ENCODE measurements around the gene MIPEP. TPM values are rescaled to one million over a fixed set of nuclear protein-coding genes. Genes with fewer than 3 reads are reported as not detected.

MIPEP gene
- total RNA-seq, 4 donors from 2014 or later, result 5.2 to 20.1 (median 17.8) TPM

- intact Hi-C loops (cut with DNase I; ENCODE audit: low total_unique reads) (no loop called here), in situ Hi-C loops (cut with MboI; ENCODE audit: low pct_ligation_motif_present in 1 of 4, low pct_unique_long_range_greater_than_20kb in 1 of 4, low sequenced_read_pairs in 3 of 4) (no loop called here)
- no peak overlapping the region for H3K4me3 ChIP-seq
- no peak for DNase-seq
- 75% methylated on average over 8 of the region's 8 CpGs; no CpG with 5 or more reads in 1 of the 2 donors for WGBS, 2 donors (ENCODE audit: low coverage in 1 of 2)
- TF ChIP-seq POLR2AphosphoS5 (IDR thresholded peaks at IDR 0.05), result no peak
- TF ChIP-seq CTCF (IDR thresholded peaks at IDR 0.05), result no peak
- no peak for TF ChIP-seq POLR2A (IDR thresholded peaks at IDR 0.05)
- no peak for TF ChIP-seq EP300 (IDR thresholded peaks at IDR 0.05; ENCODE audit: low read depth)
- no peaks in the 10 kb centered on the region for H3K27me3 ChIP-seq
- H3K36me3 ChIP-seq, result no peaks in the 10 kb centered on the region
- H3K9me3 ChIP-seq, result no peaks in the 10 kb centered on the region
- no peak overlapping the region for H3K27ac ChIP-seq
- peaks cover 0 to 5% (median 0%) of the 10 kb centered on the region in 4 donors for H3K4me1 ChIP-seq
Observed at GRCh38 chr13:23848646-23849141, 40.5 kb downstream of the MIPEP start.

- WGBS, 2 donors (ENCODE audit: low coverage in 1 of 2), result 66 to 67% methylated on average over 2 of the region's 2 CpGs
- DNase-seq, result no peak
- no peak overlapping the region for H3K4me3 ChIP-seq
- peaks cover 0 to 5% (median 0%) of the 10 kb centered on the region in 4 donors for H3K4me1 ChIP-seq
- intact Hi-C loops (cut with DNase I; ENCODE audit: low total_unique reads) (no loop called here), in situ Hi-C loops (cut with MboI; ENCODE audit: low pct_ligation_motif_present in 1 of 4, low pct_unique_long_range_greater_than_20kb in 1 of 4, low sequenced_read_pairs in 3 of 4) (no loop called here)
- no peaks in the 10 kb centered on the region for H3K36me3 ChIP-seq
- no peak for TF ChIP-seq POLR2AphosphoS5 (IDR thresholded peaks at IDR 0.05)
- TF ChIP-seq CTCF (IDR thresholded peaks at IDR 0.05), result no peak
- no peak for TF ChIP-seq POLR2A (IDR thresholded peaks at IDR 0.05)
- no peak for TF ChIP-seq EP300 (IDR thresholded peaks at IDR 0.05; ENCODE audit: low read depth)
- no peak overlapping the region for H3K27ac ChIP-seq
- no peaks in the 10 kb centered on the region for H3K9me3 ChIP-seq
- no peaks in the 10 kb centered on the region for H3K27me3 ChIP-seq
Observed at GRCh38 chr13:23848019-23848418, 41.2 kb downstream of the MIPEP start.

- no peak for DNase-seq
- Histone ChIP-seq H3K27ac (no peak overlapping the region), H3K27me3 (no peaks in the 10 kb centered on the region), H3K4me3 (no peak overlapping the region), H3K36me3 (no peaks in the 10 kb centered on the region), H3K4me1 (peaks cover 0 to 5% (median 0%) of the 10 kb centered on the region in 4 donors), H3K9me3 (no peaks in the 10 kb centered on the region)
- 68 to 78% methylated on average over 2 of the region's 2 CpGs for WGBS, 2 donors (ENCODE audit: low coverage in 1 of 2)
- in situ Hi-C loops (cut with MboI; ENCODE audit: low pct_ligation_motif_present in 1 of 4, low pct_unique_long_range_greater_than_20kb in 1 of 4, low sequenced_read_pairs in 3 of 4), result no loop called here
- TF ChIP-seq POLR2AphosphoS5 (IDR thresholded peaks at IDR 0.05) (no peak), CTCF (IDR thresholded peaks at IDR 0.05) (no peak), EP300 (IDR thresholded peaks at IDR 0.05; ENCODE audit: low read depth) (no peak), POLR2A (IDR thresholded peaks at IDR 0.05) (no peak)
- intact Hi-C loops (cut with DNase I; ENCODE audit: low total_unique reads), result no loop called here
Observed at GRCh38 chr13:23847497-23847896, 41.7 kb downstream of the MIPEP start.

- DNase-seq, result no peak
- in situ Hi-C loops (cut with MboI; ENCODE audit: low pct_ligation_motif_present in 1 of 4, low pct_unique_long_range_greater_than_20kb in 1 of 4, low sequenced_read_pairs in 3 of 4), result no loop called here
- 84 to 90% methylated on average over 5 of the region's 5 CpGs for WGBS, 2 donors (ENCODE audit: low coverage in 1 of 2)
- no peaks in the 10 kb centered on the region for H3K9me3 ChIP-seq
- H3K27me3 ChIP-seq, result no peaks in the 10 kb centered on the region
- peaks cover 0 to 5% (median 0%) of the 10 kb centered on the region in 4 donors for H3K4me1 ChIP-seq
- H3K4me3 ChIP-seq, result no peak overlapping the region
- TF ChIP-seq POLR2A (IDR thresholded peaks at IDR 0.05), result no peak
- TF ChIP-seq POLR2AphosphoS5 (IDR thresholded peaks at IDR 0.05), result no peak
- no peak for TF ChIP-seq CTCF (IDR thresholded peaks at IDR 0.05)
- no peak for TF ChIP-seq EP300 (IDR thresholded peaks at IDR 0.05; ENCODE audit: low read depth)
- peaks cover 0 to 7% (median 0%) of the 10 kb centered on the region in 4 donors for H3K36me3 ChIP-seq
- no peak overlapping the region for H3K27ac ChIP-seq
- intact Hi-C loops (cut with DNase I; ENCODE audit: low total_unique reads), result no loop called here
Observed at GRCh38 chr13:23845105-23845725, 44.0 kb downstream of the MIPEP start.

Measured in transverse colon (tissue), 4 donors.